ENCODE data around the gene CALR3.
"Not testable (repeated sequence)": the region's sequence is repeated elsewhere in the genome, so short reads cannot be mapped to it uniquely, and the experiment has no call there.

Gene CALR3

DNA sequence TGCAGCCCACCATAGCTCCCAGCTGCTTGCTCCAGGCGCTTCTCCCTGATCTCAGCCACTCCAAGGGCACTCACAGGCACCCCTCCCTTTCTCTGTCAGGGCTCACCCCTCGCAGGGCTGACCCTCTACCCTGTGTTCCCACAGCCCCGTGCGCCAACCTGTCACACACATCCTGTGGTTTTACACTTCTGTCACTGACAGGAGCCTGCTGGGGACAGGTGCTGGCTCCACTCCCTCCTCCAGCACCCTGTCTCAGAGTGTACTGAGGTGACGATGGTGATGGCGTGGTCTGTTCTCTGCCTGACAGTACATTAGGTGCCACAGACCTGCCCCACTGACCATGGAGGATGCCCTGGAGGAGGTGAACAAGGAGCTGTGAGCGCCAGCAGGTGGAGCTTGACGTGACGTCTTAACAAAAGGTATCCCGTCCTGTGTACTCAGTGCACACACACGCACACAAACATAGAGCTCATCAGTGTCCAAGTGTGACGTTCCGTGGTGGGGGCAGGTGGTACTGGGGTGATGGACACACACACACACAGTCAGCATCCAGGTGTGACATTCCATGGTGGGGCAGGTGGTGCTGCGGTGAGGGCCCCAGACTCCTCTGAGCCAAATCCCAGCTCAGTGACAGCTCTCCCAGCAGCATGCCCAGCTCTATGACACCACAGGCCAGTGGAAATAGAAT is 21.1 kb upstream of the CALR3 start:
- no peak overlapping the region for H4K91ac ChIP-seq (ENCODE audit: low read depth, low read length, poor library complexity)
- no peak overlapping the region for H2BK5ac ChIP-seq (ENCODE audit: low read length)
- H3K4me1 ChIP-seq (ENCODE audit: control insufficient read depth in 2 of 2, insufficient read depth in 1 of 2, low read depth in 1 of 2, low read length in 2 of 2): no peaks in the 10 kb centered on the region
- H3K23ac ChIP-seq (ENCODE audit: low read depth, low read length, poor library complexity): peak overlapping the region; percentile 16
- no peak overlapping the region for H3K14ac ChIP-seq (ENCODE audit: low read length)
- no peak overlapping the region for H2AK5ac ChIP-seq (ENCODE audit: low read depth, low read length)
- no peak overlapping the region for H3K4me3 ChIP-seq (ENCODE audit: low read length in 2 of 2)
- no CpG with 5 or more reads among the region's 14 CpGs for WGBS, 2 donors (ENCODE audit: extremely low coverage in 2 of 2, insufficient read length in 2 of 2, insufficient replicate concordance in 1 of 2)
- no peak overlapping the region for H4K8ac ChIP-seq (ENCODE audit: low read depth, low read length)
- H3K27ac ChIP-seq (replicated peaks; ENCODE audit: low read length): no peak overlapping the region
- H2BK12ac ChIP-seq (ENCODE audit: low read length): no peak overlapping the region
- H3K4ac ChIP-seq (ENCODE audit: low read length): no peak overlapping the region
- H2BK15ac ChIP-seq (ENCODE audit: low read length): no peak overlapping the region
- no peak for DNase-seq (ENCODE audit: low spot score)
- H3K9me3 ChIP-seq (replicated peaks in 1 of 2; ENCODE audit: control insufficient read depth in 2 of 2, insufficient read depth in 1 of 2, low read depth in 1 of 2, low read length in 2 of 2): no peaks in the 10 kb centered on the region
- H3K9ac ChIP-seq (ENCODE audit: low read depth, low read length, poor library complexity): no peak overlapping the region
- H2AFZ ChIP-seq (ENCODE audit: low read length): no peak overlapping the region
- H3K79me1 ChIP-seq (ENCODE audit: low read depth, low read length): peaks cover 6% of the 10 kb centered on the region
- H3K27me3 ChIP-seq (ENCODE audit: control insufficient read depth in 3 of 3, insufficient read depth in 3 of 3, low read depth in 1 of 3, low read length in 3 of 3): no peaks in the 10 kb centered on the region
- no peak overlapping the region for H3K18ac ChIP-seq (ENCODE audit: low read length)
- no peak overlapping the region for H3K4me2 ChIP-seq (ENCODE audit: insufficient read depth, low read length, poor library complexity, severe bottlenecking)
- H3K36me3 ChIP-seq (replicated peaks in 1 of 2; ENCODE audit: control insufficient read depth in 2 of 2, insufficient read depth in 2 of 2, low read length in 2 of 2): peaks cover 61 to 88% of the 10 kb centered on the region in 2 donors
- no peak overlapping the region for H2BK120ac ChIP-seq (ENCODE audit: low read depth, low read length)

- Histone ChIP-seq H3K14ac (ENCODE audit: low read length) (no peak overlapping the region), H3K4me1 (ENCODE audit: control insufficient read depth in 2 of 2, insufficient read depth in 1 of 2, low read depth in 1 of 2, low read length in 2 of 2) (no peaks in the 10 kb centered on the region), H4K91ac (ENCODE audit: low read depth, low read length, poor library complexity) (no peak overlapping the region), H3K36me3 (replicated peaks in 1 of 2; ENCODE audit: control insufficient read depth in 2 of 2, insufficient read depth in 2 of 2, low read length in 2 of 2) (peaks cover 55 to 88% of the 10 kb centered on the region in 2 donors), H3K9me3 (replicated peaks in 1 of 2; ENCODE audit: control insufficient read depth in 2 of 2, insufficient read depth in 1 of 2, low read depth in 1 of 2, low read length in 2 of 2) (no peaks in the 10 kb centered on the region), H3K27ac (replicated peaks; ENCODE audit: low read length) (no peak overlapping the region), H3K4me2 (ENCODE audit: insufficient read depth, low read length, poor library complexity, severe bottlenecking) (no peak overlapping the region), H2BK120ac (ENCODE audit: low read depth, low read length) (no peak overlapping the region), H2BK5ac (ENCODE audit: low read length) (no peak overlapping the region), H3K27me3 (ENCODE audit: control insufficient read depth in 3 of 3, insufficient read depth in 3 of 3, low read depth in 1 of 3, low read length in 3 of 3) (no peaks in the 10 kb centered on the region), H4K8ac (ENCODE audit: low read depth, low read length) (no peak overlapping the region), H3K79me1 (ENCODE audit: low read depth, low read length) (peaks cover 6% of the 10 kb centered on the region), H3K23ac (ENCODE audit: low read depth, low read length, poor library complexity) (no peak overlapping the region), H2AK5ac (ENCODE audit: low read depth, low read length) (no peak overlapping the region), H2BK12ac (ENCODE audit: low read length) (no peak overlapping the region), H3K18ac (ENCODE audit: low read length) (no peak overlapping the region), H3K4ac (ENCODE audit: low read length) (no peak overlapping the region), H2AFZ (ENCODE audit: low read length) (no peak overlapping the region), H2BK15ac (ENCODE audit: low read length) (no peak overlapping the region), H3K9ac (ENCODE audit: low read depth, low read length, poor library complexity) (no peak overlapping the region), H3K4me3 (ENCODE audit: low read length in 2 of 2) (no peak overlapping the region)
- WGBS, 2 donors (ENCODE audit: extremely low coverage in 2 of 2, insufficient read length in 2 of 2, insufficient replicate concordance in 1 of 2): no CpG with 5 or more reads among the region's 15 CpGs
- DNase-seq (ENCODE audit: low spot score): no peak
Measured at GRCh38 chr19:16516381-16516780, 20.4 kb upstream of the CALR3 start.

DNA sequence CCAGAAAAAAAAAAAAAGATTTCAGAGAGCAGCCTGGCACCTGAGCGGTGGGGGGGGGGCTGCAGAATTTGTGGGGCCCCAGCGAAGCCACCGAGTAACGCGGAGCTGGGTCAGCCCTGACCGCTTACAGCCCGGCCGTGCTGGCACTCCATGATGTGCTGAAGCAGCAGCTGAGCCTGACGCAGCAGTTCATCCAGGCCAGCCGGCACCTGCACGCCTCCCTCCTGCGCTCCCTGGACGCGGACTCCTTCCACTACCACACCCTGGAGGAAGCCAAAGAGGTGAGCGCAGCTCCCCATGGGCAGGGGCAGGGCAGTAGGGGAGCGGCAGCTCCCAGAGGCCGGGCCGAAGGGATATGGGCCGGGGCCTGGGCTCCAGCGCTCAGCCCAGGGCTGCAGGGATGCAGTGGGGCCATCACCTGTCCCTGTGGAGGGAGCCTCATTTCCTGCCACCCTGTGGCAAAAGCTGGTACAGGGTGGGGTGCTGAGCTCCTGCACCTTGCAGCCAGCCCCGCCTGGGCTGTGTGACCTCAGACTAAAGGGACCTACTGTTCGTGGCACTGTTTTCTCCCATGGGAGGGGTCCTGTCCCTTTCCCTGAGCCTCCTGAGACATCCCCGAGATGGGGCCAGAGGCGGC is 18.5 kb upstream of the CALR3 start:
- no peak for DNase-seq (ENCODE audit: low spot score)
- no CpG with 5 or more reads among the region's 24 CpGs for WGBS, 2 donors (ENCODE audit: extremely low coverage in 2 of 2, insufficient read length in 2 of 2, insufficient replicate concordance in 1 of 2)
- no peak overlapping the region for H4K91ac ChIP-seq (ENCODE audit: low read depth, low read length, poor library complexity)

GRCh38 chr19:16512611-16513010 is 16.6 kb upstream of the CALR3 start:
- no CpG with 5 or more reads among the region's 10 CpGs for WGBS, 2 donors (ENCODE audit: extremely low coverage in 2 of 2, insufficient read length in 2 of 2, insufficient replicate concordance in 1 of 2)
- not testable (repeated sequence) for H3K79me1 ChIP-seq (ENCODE audit: low read depth, low read length); H2BK5ac ChIP-seq (ENCODE audit: low read length); H4K91ac ChIP-seq (ENCODE audit: low read depth, low read length, poor library complexity); H2AK5ac ChIP-seq (ENCODE audit: low read depth, low read length); H3K23ac ChIP-seq (ENCODE audit: low read depth, low read length, poor library complexity); H3K4me3 ChIP-seq (ENCODE audit: low read length in 2 of 2); H3K27me3 ChIP-seq (ENCODE audit: control insufficient read depth in 3 of 3, insufficient read depth in 3 of 3, low read depth in 1 of 3, low read length in 3 of 3); H3K4me2 ChIP-seq (ENCODE audit: insufficient read depth, low read length, poor library complexity, severe bottlenecking); H3K4ac ChIP-seq (ENCODE audit: low read length); H2AFZ ChIP-seq (ENCODE audit: low read length); H2BK120ac ChIP-seq (ENCODE audit: low read depth, low read length); H2BK15ac ChIP-seq (ENCODE audit: low read length); H3K27ac ChIP-seq (replicated peaks; ENCODE audit: low read length); H3K9me3 ChIP-seq (replicated peaks in 1 of 2; ENCODE audit: control insufficient read depth in 2 of 2, insufficient read depth in 1 of 2, low read depth in 1 of 2, low read length in 2 of 2); H3K4me1 ChIP-seq (ENCODE audit: control insufficient read depth in 2 of 2, insufficient read depth in 1 of 2, low read depth in 1 of 2, low read length in 2 of 2); H3K18ac ChIP-seq (ENCODE audit: low read length); H4K8ac ChIP-seq (ENCODE audit: low read depth, low read length); H3K14ac ChIP-seq (ENCODE audit: low read length); H2BK12ac ChIP-seq (ENCODE audit: low read length); DNase-seq (ENCODE audit: low spot score)
- H3K9ac ChIP-seq (ENCODE audit: low read depth, low read length, poor library complexity): peak overlapping the region; percentile 50
- H3K36me3 ChIP-seq (replicated peaks in 1 of 2; ENCODE audit: control insufficient read depth in 2 of 2, insufficient read depth in 2 of 2, low read length in 2 of 2): peaks cover 32 to 77% of the 10 kb centered on the region in 2 donors

More for the DNA sequence above, 18.5 kb upstream of the CALR3 start:
- H3K27me3 ChIP-seq (ENCODE audit: control insufficient read depth in 3 of 3, insufficient read depth in 3 of 3, low read depth in 1 of 3, low read length in 3 of 3): no peaks in the 10 kb centered on the region
- H3K23ac ChIP-seq (ENCODE audit: low read depth, low read length, poor library complexity): peak overlapping the region; percentile 85
- H2AK5ac ChIP-seq (ENCODE audit: low read depth, low read length): no peak overlapping the region
- no peak overlapping the region for H4K8ac ChIP-seq (ENCODE audit: low read depth, low read length)
- peaks cover 2% of the 10 kb centered on the region for H3K79me1 ChIP-seq (ENCODE audit: low read depth, low read length)
- H3K9me3 ChIP-seq (replicated peaks in 1 of 2; ENCODE audit: control insufficient read depth in 2 of 2, insufficient read depth in 1 of 2, low read depth in 1 of 2, low read length in 2 of 2): no peaks in the 10 kb centered on the region
- H2BK15ac ChIP-seq (ENCODE audit: low read length): no peak overlapping the region
- no peak overlapping the region for H3K9ac ChIP-seq (ENCODE audit: low read depth, low read length, poor library complexity)
- H2AFZ ChIP-seq (ENCODE audit: low read length): no peak overlapping the region
- no peak overlapping the region for H2BK120ac ChIP-seq (ENCODE audit: low read depth, low read length)
- no peak overlapping the region for H3K18ac ChIP-seq (ENCODE audit: low read length)
- H3K36me3 ChIP-seq (replicated peaks in 1 of 2; ENCODE audit: control insufficient read depth in 2 of 2, insufficient read depth in 2 of 2, low read length in 2 of 2): peaks cover 42 to 85% of the 10 kb centered on the region in 2 donors
- H3K27ac ChIP-seq (replicated peaks; ENCODE audit: low read length): no peak overlapping the region
- H2BK12ac ChIP-seq (ENCODE audit: low read length): peak overlapping the region; percentile 16
- no peak overlapping the region for H2BK5ac ChIP-seq (ENCODE audit: low read length)
- H3K4me1 ChIP-seq (ENCODE audit: control insufficient read depth in 2 of 2, insufficient read depth in 1 of 2, low read depth in 1 of 2, low read length in 2 of 2): no peaks in the 10 kb centered on the region
- H3K14ac ChIP-seq (ENCODE audit: low read length): no peak overlapping the region
- H3K4me2 ChIP-seq (ENCODE audit: insufficient read depth, low read length, poor library complexity, severe bottlenecking): no peak overlapping the region
- H3K4ac ChIP-seq (ENCODE audit: low read length): no peak overlapping the region
- H3K4me3 ChIP-seq (ENCODE audit: low read length in 2 of 2): no peak overlapping the region
